Esophagus (tissue), 2 donors: ENCODE data around the gene ENTREP3. TPM values are rescaled to one million over a fixed set of nuclear protein-coding genes. Genes with fewer than 3 reads are reported as not detected.
"Not testable (repeated sequence)": the region's sequence is repeated elsewhere in the genome, so short reads cannot be mapped to it uniquely, and the experiment has no call there.

Experiments
- H3K27ac ChIP-seq, 2 donors: one replicate each; pipeline ENCODE4 v1.5.1; 2013; ENCODE audit warnings: low read depth in 2 of 2, mild to moderate bottlenecking in 2 of 2, inconsistent platforms in 1 of 2, low read length in 1 of 2, moderate library complexity in 1 of 2
- H3K27me3 ChIP-seq, 2 donors: one replicate each; pipeline ENCODE4 v1.6.1; 2013; ENCODE audit warnings: low read length in 2 of 2, control low read depth in 1 of 2, mild to moderate bottlenecking in 1 of 2; ENCODE audit not compliant: insufficient read depth in 2 of 2, control insufficient read depth in 1 of 2
- H3K36me3 ChIP-seq, 2 donors: one replicate each; pipeline ENCODE4 v1.6.1; 2013; ENCODE audit warnings: low read length in 1 of 2; ENCODE audit not compliant: control insufficient read depth in 2 of 2, insufficient read depth in 2 of 2
- H3K4me1 ChIP-seq, 2 donors: one replicate each; pipeline ENCODE4 v1.6.1; 2013; ENCODE audit warnings: low read length in 1 of 2; ENCODE audit not compliant: control insufficient read depth in 2 of 2, insufficient read depth in 2 of 2
- H3K4me3 ChIP-seq, 2 donors: one replicate each; pipeline ENCODE4 v1.5.1; 2013; ENCODE audit warnings: low read length in 2 of 2, mild to moderate bottlenecking in 2 of 2, low read depth in 1 of 2, moderate library complexity in 1 of 2
- H3K9me3 ChIP-seq, 2 donors: one replicate each; pipeline ENCODE4 v1.6.1; 2013; ENCODE audit warnings: mild to moderate bottlenecking in 2 of 2, low read depth in 1 of 2, low read length in 1 of 2, moderate library complexity in 1 of 2; ENCODE audit not compliant: control insufficient read depth in 2 of 2, insufficient read depth in 1 of 2
- WGBS, 2 donors: extraction: QIAGEN DNeasy Blood & Tissue Kit; methylation state at CpG; one replicate each; pipeline ENCODE4 v1.1.7; 2013; 5-methylcytosine and 5-hydroxymethylcytosine counted together
- polyA plus RNA-seq, 2 donors: library from polyadenylated mRNA; stranded (reverse); fragments of 200-250 nt; gene quantifications; one replicate each; pipeline ENCODE4 v1.2.3, GENCODE V29; 2013
- donor health status: healthy with polysubstance abuse.
- donor health status: Bipolar disorder and iron deficiency.

ENTREP3 gene
- polyA plus RNA-seq, 2 donors, result 12.7 to 13.6 TPM

DNA sequence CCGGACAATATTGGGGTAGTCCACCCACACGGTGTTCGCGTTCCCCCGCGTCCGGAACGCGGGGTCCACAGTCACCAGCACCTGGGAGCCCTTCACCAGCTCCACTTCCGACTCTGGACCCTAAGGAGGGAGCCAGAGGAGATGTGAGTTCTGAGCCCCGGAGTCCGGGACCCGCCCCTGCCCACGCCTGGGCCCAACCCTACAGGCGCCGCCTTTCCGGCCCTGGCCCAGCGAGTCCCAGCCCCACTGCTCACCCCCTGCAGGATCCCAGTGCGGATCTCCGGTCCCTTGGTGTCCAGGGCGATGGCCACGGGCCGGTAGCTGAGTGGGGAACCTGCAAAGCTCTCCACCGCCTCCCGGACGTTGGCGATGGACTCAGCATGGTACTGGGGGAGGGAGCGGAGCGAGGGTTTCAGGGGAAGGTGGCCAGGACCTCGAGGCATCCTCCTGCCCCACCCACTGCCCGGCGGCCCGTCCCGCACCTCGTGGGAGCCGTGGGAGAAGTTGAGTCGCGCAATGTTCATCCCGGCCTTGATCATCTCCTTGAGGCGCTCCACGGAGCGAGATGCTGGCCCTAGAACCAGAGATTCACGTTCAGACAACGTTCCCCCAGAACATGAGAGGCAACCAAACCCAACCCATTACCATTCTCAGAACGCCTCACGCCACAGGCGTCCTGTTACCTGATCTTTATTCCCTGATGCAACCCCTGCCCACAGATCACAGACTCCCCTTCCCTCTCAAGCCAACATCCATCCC is 40.1 kb upstream of the ENTREP3 start:
- Histone ChIP-seq H3K9me3 (no peaks in the 10 kb centered on the region), H3K4me3 (peak overlapping the region in 1 of 2 donors; percentile 17)

GRCh38 chr1:155294520-155295182 is 39.4 kb upstream of the ENTREP3 start:
- H3K27ac ChIP-seq, result no peak overlapping the region
- peaks cover 2 to 8% of the 10 kb centered on the region in 2 donors for H3K4me1 ChIP-seq
- no peaks in the 10 kb centered on the region for H3K36me3 ChIP-seq
- H3K9me3 ChIP-seq, result no peaks in the 10 kb centered on the region
- 37 to 50% methylated on average over 46 of the region's 46 CpGs for WGBS, 2 donors
- no peaks in the 10 kb centered on the region for H3K27me3 ChIP-seq
- H3K4me3 ChIP-seq, result no peak overlapping the region

More for the DNA sequence above, 40.1 kb upstream of the ENTREP3 start:
- Histone ChIP-seq H3K4me1 (peaks cover 2 to 8% of the 10 kb centered on the region in 2 donors), H3K27me3 (no peaks in the 10 kb centered on the region), H3K36me3 (no peaks in the 10 kb centered on the region), H3K27ac (no peak overlapping the region)
- 13 to 21% methylated on average over 47 of the region's 47 CpGs for WGBS, 2 donors

DNA sequence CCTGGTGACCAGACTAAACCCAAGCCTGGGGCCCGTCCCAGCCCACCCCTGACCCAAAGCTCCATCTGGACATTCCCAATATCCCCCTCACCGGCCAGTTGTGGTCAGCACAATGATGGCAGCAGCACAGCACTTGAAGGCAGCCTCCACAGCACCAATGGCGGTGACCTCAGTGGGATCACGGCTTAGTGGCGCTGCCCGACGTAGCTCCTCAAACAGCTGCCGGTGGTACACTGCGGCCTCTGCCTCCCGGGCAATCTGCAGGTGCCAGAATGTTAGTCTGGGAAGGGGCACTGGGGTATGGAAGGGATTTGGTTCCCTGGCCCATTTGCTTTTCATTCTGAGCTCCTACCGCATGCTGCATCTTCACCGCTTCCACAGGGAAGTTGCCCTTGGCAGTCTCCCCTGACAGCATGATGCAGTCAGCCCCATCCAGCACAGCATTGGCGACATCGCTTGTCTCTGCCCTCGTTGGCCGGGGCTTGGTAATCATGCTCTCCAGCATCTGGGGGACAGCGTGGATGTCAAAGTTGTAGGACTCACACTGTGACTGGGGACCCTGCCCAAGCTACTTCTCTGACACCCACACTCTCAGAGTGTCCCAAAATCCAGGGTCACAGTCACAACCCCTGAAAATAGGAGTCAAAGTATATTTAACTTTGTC is 37.9 kb upstream of the ENTREP3 start:
- Histone ChIP-seq H3K27me3 (no peaks in the 10 kb centered on the region), H3K36me3 (peaks cover 0 to 2% of the 10 kb centered on the region in 2 donors), H3K9me3 (no peaks in the 10 kb centered on the region), H3K4me3 (no peak overlapping the region), H3K27ac (no peak overlapping the region), H3K4me1 (peaks cover 2 to 8% of the 10 kb centered on the region in 2 donors)
- 87 to 88% methylated on average over 17 of the region's 17 CpGs for WGBS, 2 donors

DNA sequence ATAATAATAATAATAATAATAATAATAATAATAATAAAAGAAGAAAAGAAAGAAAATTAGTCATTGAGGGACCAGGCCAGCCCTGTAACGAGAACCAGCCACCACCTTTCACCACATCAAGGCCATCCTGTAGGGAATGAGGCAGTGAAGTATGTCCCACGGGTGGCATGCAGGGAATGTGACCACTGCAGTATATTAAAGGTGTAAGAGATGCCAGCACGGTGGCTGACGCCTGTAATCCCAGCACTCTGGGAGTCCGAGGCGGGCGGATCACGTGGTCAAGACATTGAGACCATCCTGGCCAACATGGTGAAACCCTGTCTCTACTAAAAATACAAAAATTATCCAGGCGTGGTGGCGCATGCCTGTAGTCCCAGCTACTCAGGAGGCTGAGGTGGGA is 35.7 kb upstream of the ENTREP3 start:
- 85 to 88% methylated on average over 10 of the region's 10 CpGs for WGBS, 2 donors
- not testable (repeated sequence) for H3K4me1 ChIP-seq, H3K36me3 ChIP-seq

DNA sequence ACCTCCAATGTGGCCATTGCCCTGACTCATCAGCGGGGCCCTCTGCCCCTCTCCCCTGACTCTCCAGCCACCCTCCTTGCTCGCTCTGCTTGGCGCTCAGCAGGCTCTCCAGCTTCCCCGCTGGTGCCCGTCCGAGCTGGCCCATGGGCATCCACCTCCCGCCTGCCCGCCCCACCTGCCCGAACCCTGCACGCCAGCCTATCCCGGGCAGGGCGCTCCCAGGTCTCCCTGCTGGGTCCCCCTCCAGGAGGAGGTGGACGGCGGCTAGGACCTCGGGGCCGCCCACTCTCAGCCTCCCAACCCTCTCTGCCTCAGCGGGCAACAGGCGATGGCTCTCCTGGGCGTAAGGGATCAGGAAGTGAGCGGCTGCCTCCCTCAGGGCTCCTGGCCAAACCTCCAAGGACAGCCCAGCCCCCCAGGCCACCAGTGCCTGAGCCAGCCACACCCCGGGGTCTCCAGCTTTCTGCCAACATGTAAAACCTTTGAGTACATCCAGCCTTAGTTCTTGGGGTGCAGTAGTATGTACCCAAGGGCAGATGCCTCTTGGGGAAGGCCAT is 32.8 kb upstream of the ENTREP3 start:
- H3K4me1 ChIP-seq, result no peaks in the 10 kb centered on the region
- no peak overlapping the region for H3K27ac ChIP-seq
- H3K36me3 ChIP-seq, result peaks cover 2 to 15% of the 10 kb centered on the region in 2 donors
- no peaks in the 10 kb centered on the region for H3K9me3 ChIP-seq
- 94 to 95% methylated on average over 21 of the region's 21 CpGs for WGBS, 2 donors
- no peaks in the 10 kb centered on the region for H3K27me3 ChIP-seq
- H3K4me3 ChIP-seq, result no peak overlapping the region

More for the DNA sequence above, 35.7 kb upstream of the ENTREP3 start:
- H3K9me3 ChIP-seq, H3K4me3 ChIP-seq, H3K27me3 ChIP-seq, H3K27ac ChIP-seq: not testable (repeated sequence)

DNA sequence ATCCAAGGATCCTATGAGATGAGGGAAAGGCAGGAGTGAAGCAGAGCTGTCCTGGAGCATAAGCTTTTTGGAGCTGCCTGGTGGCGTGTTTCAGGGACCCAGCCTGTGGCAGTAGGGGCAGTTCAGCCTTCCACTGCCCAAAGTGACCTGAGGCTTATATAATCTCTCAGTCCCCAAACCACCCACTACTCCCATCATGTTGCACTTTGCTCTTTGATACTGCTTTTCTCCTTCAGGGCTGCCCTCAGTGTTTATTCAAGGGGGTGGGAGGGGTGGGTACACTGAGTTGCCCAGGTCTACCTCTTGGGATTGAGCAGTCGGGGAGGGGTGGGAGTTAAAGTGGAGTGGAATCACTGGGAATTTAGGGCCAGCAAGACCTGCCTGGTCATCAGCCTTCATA is 31.3 kb upstream of the ENTREP3 start:
- WGBS, 2 donors, result 95 to 96% methylated on average over 2 of the region's 2 CpGs
- Histone ChIP-seq H3K27me3 (no peaks in the 10 kb centered on the region), H3K9me3 (no peaks in the 10 kb centered on the region)

DNA sequence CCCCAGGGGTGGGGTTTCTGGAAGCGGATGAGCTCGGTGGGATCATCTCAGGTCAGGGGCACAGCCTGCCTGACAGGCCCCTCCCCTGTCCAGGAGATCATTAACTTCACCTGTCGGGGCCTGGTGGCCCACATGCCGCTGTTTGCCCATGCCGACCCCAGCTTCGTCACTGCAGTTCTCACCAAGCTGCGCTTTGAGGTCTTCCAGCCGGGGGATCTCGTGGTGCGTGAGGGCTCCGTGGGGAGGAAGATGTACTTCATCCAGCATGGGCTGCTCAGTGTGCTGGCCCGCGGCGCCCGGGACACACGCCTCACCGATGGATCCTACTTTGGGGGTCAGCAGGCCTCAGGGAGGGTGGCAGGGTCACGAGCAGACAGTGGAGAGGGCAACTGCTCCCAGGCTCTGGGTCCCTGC is 30.4 kb upstream of the ENTREP3 start:
- Histone ChIP-seq H3K27ac (no peak overlapping the region), H3K27me3 (no peaks in the 10 kb centered on the region), H3K9me3 (no peaks in the 10 kb centered on the region), H3K4me1 (no peaks in the 10 kb centered on the region), H3K36me3 (peaks cover 2 to 15% of the 10 kb centered on the region in 2 donors), H3K4me3 (no peak overlapping the region)
- WGBS, 2 donors, result 89 to 94% methylated on average over 18 of the region's 18 CpGs

More for the DNA sequence above, 31.3 kb upstream of the ENTREP3 start:
- Histone ChIP-seq H3K4me3 (no peak overlapping the region), H3K27ac (no peak overlapping the region), H3K4me1 (no peaks in the 10 kb centered on the region), H3K36me3 (peaks cover 2 to 15% of the 10 kb centered on the region in 2 donors)

GRCh38 chr1:155285063-155285462 is 29.8 kb upstream of the ENTREP3 start:
- Histone ChIP-seq H3K4me3 (no peak overlapping the region), H3K9me3 (no peaks in the 10 kb centered on the region), H3K4me1 (no peaks in the 10 kb centered on the region), H3K27ac (no peak overlapping the region), H3K27me3 (no peaks in the 10 kb centered on the region), H3K36me3 (peaks cover 2 to 15% of the 10 kb centered on the region in 2 donors)
- 89 to 94% methylated on average over 14 of the region's 14 CpGs for WGBS, 2 donors

- Histone ChIP-seq H3K9me3 (no peaks in the 10 kb centered on the region), H3K27ac (no peak overlapping the region), H3K4me1 (no peaks in the 10 kb centered on the region), H3K27me3 (no peaks in the 10 kb centered on the region), H3K4me3 (no peak overlapping the region), H3K36me3 (peaks cover 2 to 15% of the 10 kb centered on the region in 2 donors)
- 94% methylated on average over 12 of the region's 12 CpGs for WGBS, 2 donors
These were observed 29.2 kb upstream of the ENTREP3 start for GRCh38 chr1:155284476-155284875.
